Measurements from ENCODE around the gene RNF220.

The RNF220 gene

GRCh38 chr1:44631647-44632539 is 226.8 kb downstream of the RNF220 start (continued):
- TF ChIP-seq ZBTB6 (tag by site-specific recombination; IDR thresholded peaks at IDR 0.05) (0 out of 2 replicates have a peak, but pooled peaks have one; percentile 4), ZNF2 (tag by site-specific recombination; IDR thresholded peaks at IDR 0.05) (no peak; the same call in 1 of the 2 replicates), ZNF10 (tag by site-specific recombination; IDR thresholded peaks at IDR 0.05) (no peak), IKZF3 (tag by site-specific recombination; IDR thresholded peaks at IDR 0.05) (peak; percentile 45; the same call in 1 of the 2 replicates), YY2 (tag by site-specific recombination; IDR thresholded peaks at IDR 0.05) (peak; percentile 73), TCF7L2 (IDR thresholded peaks at IDR 0.05; ENCODE audit: borderline replicate concordance, low read depth, low read length) (0 out of 2 replicates have a peak, but pooled peaks have one; percentile 14), BCL11A (tag by site-specific recombination; IDR thresholded peaks at IDR 0.05; ENCODE audit: low read depth) (peak; percentile 91), ZNF239 (tag by site-specific recombination; IDR thresholded peaks at IDR 0.05) (no peak), ZNF596 (tag by site-specific recombination; IDR thresholded peaks at IDR 0.05) (peak; percentile 42; the same call in 1 of the 2 replicates), ZNF138 (tag by site-specific recombination; IDR thresholded peaks at IDR 0.05; ENCODE audit: borderline replicate concordance) (no peak), ELK4 (IDR thresholded peaks at IDR 0.05; ENCODE audit: borderline replicate concordance, low read depth, low read length) (no peak), ZNF426 (tag by site-specific recombination; IDR thresholded peaks at IDR 0.05) (no peak), ZNF585B (tag by site-specific recombination; IDR thresholded peaks at IDR 0.05) (no peak), ZNF423 (tag by site-specific recombination; IDR thresholded peaks at IDR 0.05) (peak; percentile 78), BCL6B (tag by site-specific recombination; IDR thresholded peaks at IDR 0.05) (no peak), PRDM6 (tag by site-specific recombination; IDR thresholded peaks at IDR 0.05) (no peak), ZNF610 (tag by site-specific recombination; IDR thresholded peaks at IDR 0.05; ENCODE audit: borderline replicate concordance) (peak; percentile 54; the same call in 1 of the 2 replicates), ZNF521 (tag by site-specific recombination; IDR thresholded peaks at IDR 0.05) (no peak), GFI1B (tag by site-specific recombination; IDR thresholded peaks at IDR 0.05) (no peak), AEBP2 (tag by site-specific recombination; IDR thresholded peaks at IDR 0.05; ENCODE audit: borderline replicate concordance) (peak; percentile 36; the same call in 1 of the 2 replicates), GLIS2 (tag by site-specific recombination; IDR thresholded peaks at IDR 0.05) (peak; percentile 92), ZNF169 (tag by site-specific recombination; IDR thresholded peaks at IDR 0.05) (no peak), ZNF18 (tag by site-specific recombination; IDR thresholded peaks at IDR 0.05) (no peak), PATZ1 (tag by site-specific recombination; IDR thresholded peaks at IDR 0.05) (peak; percentile 95), ZNF645 (tag by site-specific recombination; IDR thresholded peaks at IDR 0.05) (no peak)
